Stimulated activated CD4-positive, alpha-beta T cell treated with anti-CD3 and anti-CD28 coated beads, Interleukin-12 subunit alpha, Interleukin-12 subunit beta, amount 100 ng/mL, for 48 hours (primary cell): Measurements from ENCODE around the gene FCRL2.
"Not testable (repeated sequence)": the region's sequence is repeated elsewhere in the genome, so short reads cannot be mapped to it uniquely, and the experiment has no call there.

Experiments used
- DNase-seq, 3 donors: peaks; one replicate each; pipeline ENCODE4 v3.0.0-alpha.2; 2020; ENCODE audit warnings: low read depth in 2 of 3, low spot score in 1 of 3

Gene FCRL2

GRCh38 chr1:157758018-157758417, 18.9 kb downstream of the FCRL2 start:
- DNase-seq: no peak

GRCh38 chr1:157753611-157754010, 23.3 kb downstream of the FCRL2 start:
- no peak for DNase-seq

DNA sequence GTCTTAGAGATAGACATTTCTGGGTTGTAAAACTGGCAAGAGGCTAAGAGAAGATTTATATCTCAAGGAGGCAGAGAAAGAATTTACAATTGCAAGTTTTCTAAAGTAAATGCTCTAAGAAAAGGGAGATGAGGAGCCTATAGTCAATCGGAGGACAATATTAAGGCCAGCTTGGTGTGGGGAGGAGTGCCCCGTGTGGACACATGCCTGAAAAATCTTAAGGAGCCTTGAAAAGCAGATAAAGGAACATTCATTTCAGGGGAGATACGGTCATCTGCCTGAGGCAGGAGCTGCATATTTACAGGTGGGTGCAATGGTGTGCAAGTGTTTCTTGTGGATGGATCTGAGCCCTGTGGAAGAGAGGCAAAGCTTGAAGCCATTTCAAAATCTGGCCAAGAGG, 25.6 kb downstream of the FCRL2 start:
- no peak for DNase-seq

DNA sequence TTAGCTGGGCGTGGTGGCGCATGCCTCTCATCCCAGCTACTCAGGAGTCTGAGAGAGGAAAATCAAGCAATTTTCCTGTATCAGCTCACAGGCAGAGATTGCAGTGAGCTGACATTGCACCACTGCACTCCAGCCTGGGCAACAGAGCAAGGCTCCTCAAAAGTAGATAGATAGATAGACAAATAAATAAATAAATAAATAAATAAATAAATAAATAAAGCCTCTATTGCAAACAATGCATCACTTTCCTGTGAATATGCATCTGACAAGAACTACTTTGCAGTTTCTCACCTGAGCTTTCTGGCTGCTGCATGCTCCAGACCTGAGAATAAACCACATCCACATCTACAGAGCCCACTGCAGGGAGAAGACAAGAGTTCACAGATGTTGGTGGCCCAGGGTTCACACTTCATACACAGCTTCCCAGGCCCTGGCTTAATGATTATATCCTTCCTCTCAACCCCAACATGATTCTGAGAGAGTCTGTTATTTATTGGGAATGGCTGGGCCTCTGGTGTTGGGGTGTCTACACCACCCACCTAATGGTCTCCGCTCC, 28.6 kb downstream of the FCRL2 start:
- no peak for DNase-seq

DNA sequence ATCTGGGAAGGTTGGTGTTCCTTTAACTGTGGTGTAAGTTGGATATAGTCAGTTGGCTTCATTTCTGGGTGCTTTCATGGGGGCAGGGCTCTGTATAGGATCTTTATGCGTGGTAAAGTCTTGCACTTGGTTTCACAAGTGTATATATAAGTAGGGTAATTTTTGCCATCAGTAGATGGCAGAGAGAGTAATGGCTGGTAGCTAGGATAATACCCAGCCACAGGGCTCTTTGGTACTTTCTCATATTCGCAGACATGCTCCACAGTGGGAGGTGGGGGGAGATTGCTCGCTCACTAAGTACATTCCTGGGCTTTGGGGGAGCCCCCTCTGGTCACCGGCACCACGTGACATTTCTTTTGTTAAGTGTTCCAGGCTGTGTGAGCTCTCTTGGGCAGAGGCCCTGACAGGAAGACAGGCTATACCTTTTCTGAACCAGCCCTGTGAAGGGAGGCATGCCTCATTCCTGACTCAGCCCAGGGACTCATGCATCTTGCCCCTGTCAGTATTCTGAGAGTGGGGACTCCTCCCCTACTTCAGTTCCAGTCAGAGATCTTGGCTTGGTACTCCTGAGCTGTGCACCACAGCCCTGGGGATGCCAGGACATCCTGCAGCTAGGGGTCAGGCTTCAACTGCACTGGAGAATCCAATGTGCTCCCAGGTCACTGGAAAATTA, 37.6 kb downstream of the FCRL2 start:
- no peak for DNase-seq

DNA sequence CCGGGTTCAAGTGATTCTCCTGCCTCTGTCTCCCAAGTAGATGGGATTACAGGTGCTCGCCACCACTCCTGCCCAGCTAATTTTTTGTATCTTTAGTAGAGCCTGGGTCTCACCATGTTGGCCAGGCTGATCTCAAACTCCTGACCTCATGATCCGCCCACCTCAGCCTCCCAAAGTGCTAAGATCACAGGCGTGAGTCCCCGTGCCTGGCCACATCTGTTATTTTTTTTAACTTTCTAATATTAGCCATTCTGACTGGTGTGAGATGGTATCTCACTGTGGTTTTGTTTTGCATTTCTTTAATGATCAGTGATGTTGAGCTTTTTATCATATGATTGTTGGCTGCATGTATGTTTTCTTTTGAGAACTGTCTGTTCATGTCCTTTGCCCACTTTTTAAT, 40.9 kb downstream of the FCRL2 start:
- DNase-seq: not testable (repeated sequence)

GRCh38 chr1:157734321-157734720, 42.6 kb downstream of the FCRL2 start:
- DNase-seq: no peak

DNA sequence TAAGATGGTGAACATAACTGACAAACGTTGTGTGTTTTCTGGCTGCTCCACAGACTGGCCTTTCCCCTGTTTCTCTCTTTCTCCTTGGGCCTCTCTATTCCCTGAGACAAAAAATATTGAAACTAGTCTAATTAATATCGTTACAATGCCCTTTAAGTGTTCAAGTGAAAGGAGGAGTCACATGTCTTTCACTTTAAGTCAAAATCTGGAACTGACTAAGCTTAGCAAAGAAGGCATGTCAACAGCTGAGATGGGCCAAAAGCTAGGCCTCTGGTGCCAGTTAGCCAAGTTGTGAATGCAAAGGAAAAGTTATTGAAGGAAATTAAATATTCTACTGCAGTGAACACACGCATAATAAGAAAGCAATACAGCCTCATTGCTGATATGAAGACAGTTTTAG, 44.2 kb downstream of the FCRL2 start:
- DNase-seq: no peak

GRCh38 chr1:157725221-157725577, 51.7 kb downstream of the FCRL2 start:
- DNase-seq: no peak

DNA sequence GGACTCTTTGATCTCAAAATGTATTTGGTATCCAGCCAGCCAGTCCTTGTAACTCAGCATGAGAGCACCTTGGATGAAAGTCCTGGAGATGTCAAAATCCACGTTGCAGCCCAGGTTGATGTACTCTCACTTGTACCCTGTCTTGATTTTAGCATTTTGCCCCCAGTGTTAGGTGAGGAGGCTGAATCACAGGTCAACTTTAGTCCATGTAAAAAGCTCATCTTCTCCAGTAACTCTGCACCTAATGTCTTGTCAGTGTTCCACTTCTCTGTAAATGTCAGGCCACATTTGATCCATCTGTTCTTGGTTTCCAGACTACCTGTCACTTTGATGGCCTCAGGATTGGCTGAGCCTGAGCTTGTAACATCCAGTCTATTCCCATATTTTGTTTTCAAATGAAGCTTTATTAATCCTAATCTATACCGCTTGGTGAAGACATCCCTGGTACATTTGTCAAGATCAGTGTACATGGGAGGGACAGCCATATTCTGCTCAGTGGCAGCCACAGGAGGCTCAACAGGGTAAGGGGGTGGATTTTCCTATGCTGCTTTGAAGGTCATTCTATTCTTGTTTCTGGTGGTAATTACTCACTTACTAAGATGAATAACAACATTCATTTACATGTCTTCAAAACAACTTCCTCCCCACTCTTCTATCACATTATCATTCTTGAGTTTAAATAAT, 52.3 kb downstream of the FCRL2 start:
- DNase-seq: no peak

GRCh38 chr1:157723157-157723556, 53.8 kb downstream of the FCRL2 start:
- no peak for DNase-seq

DNA sequence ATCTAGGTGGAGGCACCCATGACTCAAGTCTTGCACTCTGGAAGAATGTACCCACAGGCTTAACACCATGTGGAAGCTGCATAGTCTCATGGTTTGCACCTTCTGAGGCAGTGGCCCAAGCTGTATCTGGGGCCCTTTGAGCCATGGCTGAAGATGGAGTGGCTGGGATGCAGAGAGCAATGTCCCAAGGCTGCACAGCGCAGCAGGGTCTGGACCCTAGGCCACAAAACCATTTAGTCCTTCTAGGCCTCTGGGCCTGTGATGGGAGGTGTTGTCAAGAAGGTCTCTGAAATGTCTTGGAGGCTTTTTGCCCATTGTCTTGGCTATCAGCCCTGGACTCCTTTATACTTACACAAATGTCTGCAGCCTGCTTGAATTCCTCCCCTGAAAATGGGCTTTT, 54.9 kb downstream of the FCRL2 start:
- DNase-seq: no peak

GRCh38 chr1:157715736-157716135, 61.2 kb downstream of the FCRL2 start:
- no peak for DNase-seq

GRCh38 chr1:157711802-157712201, 65.1 kb downstream of the FCRL2 start:
- DNase-seq: no peak

DNA sequence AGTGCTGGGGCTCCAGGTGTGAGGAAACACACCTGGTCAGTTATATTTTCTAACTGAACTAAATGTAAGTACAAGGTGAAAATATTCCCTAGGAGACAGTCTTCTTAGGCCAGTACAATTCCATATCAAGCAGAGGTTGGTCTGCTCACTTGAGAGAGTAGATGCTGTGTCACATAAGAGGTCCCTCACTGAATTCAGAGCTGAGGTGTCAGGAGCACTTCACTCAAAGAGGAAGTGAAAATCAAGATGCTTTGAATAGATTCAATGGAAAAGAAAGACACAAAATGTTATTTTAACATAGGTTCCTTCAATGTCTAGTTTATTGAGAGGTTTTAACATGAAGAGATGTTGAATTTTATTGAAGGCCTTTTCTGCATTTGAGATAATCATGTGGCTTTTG, 72.1 kb downstream of the FCRL2 start:
- DNase-seq: no peak

- no peak for DNase-seq
Measured at GRCh38 chr1:157703981-157704380, 73.0 kb downstream of the FCRL2 start.

GRCh38 chr1:157702308-157702825, 74.6 kb downstream of the FCRL2 start:
- DNase-seq: no peak

DNA sequence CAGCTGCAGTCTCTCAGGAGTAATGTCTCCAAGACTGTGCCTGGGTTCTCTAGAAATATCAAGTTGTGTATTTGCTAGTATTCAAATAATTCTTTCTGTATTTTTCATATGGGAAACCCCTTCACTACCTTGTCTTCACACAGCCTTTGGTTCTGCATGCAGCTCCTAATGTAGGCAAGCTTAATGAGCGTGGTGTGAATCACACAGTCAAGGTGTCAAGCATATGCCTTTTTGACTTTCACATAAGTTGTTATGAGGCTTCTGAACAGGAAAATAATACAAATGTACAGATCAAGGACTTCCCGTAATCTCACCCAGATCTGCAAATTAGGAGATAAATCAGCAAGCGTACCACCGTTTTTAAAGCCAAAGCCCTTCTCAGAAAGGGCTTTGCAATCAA, 76.2 kb downstream of the FCRL2 start, which contains the start of gene FCRL3:
Gene FCRL3 (minus strand): TSS at position 38 of the 400 bp plus-strand sequence. CDS start 280 bp downstream, outside the sequence.
- no peak for DNase-seq

DNA sequence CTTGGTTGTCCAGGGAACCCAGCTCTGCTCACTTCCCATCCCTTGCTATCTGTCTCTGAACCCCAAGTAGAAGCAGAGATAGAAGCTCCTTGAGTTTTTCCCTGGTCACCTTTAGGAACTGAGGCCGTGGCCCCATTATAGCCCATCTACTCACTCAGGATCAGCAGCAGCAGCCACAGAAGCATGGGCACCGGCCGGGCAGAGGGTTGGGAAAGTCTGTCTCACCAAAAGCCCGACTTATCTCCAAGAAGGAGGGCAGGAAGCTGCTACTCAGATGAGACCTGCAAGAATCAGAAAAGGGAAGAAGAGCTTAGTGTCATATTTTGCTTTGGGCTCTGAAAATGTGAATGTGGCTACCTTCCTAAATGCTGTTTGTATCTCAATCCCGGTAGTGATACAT, 76.6 kb downstream of the FCRL2 start:
- DNase-seq: no peak

- DNase-seq: no peak
Measured at GRCh38 chr1:157697781-157698569, 79.0 kb downstream of the FCRL2 start.

GRCh38 chr1:157696966-157697628, 79.8 kb downstream of the FCRL2 start:
- no peak for DNase-seq
